ENCODE measurements around the gene GTF2F1. TPM values are rescaled to one million over a fixed set of nuclear protein-coding genes. Genes with fewer than 3 reads are reported as not detected.

GTF2F1 gene
- total and polyA plus RNA-seq, 8 donors, result 9.8 to 62.8 (median 31.1) TPM

- intact Hi-C loops (cut with DNase I; ENCODE audit: low total_unique reads), result no loop called here
- no peak for DNase-seq
- WGBS, 5 donors, result 7 to 18% (median 7%) methylated on average over 11 to 30 of the region's 30 CpGs
Measured at GRCh38 chr19:6392221-6393073, 517 bp downstream of the GTF2F1 start.

DNA sequence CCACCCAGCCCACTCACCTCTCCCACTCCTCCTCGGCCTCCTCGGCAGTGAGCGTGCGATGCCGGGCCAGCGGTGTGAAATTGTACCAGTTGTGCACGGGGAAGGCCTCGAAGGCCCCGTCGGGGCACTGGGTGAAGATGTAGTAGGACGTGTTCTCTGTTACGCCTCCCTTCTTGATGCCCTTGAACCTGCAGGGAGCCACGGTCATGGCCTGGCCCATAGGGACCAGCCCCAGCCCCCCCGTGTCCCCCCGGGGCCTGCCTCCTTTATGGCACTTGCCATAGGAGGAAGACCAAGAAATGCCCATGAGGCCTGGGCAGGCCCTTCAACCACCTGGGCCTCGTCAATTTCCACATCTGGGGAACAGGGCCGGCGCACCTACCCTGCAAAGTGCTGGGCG is 5.6 kb downstream of the GTF2F1 start:
- WGBS, 5 donors, result 94 to 97% (median 96%) methylated on average over 13 to 19 of the region's 19 CpGs
- peaks cover 48 to 95% (median 90%) of the 10 kb centered on the region in 4 donors for H3K36me3 ChIP-seq

More at GRCh38 chr19:6392221-6393073, 517 bp downstream of the GTF2F1 start:
- H3K27me3 ChIP-seq, result no peaks in the 10 kb centered on the region
- H3K4me3 ChIP-seq, result peak overlapping the region; percentile 75 to 89 (median 80)
- no peaks in the 10 kb centered on the region for H3K9me3 ChIP-seq
- H3K27ac ChIP-seq, result peak overlapping the region; percentile 81 to 96 (median 95)
- TF ChIP-seq POLR2A (IDR thresholded peaks at IDR 0.05), result no peak
- no peak for TF ChIP-seq POLR2AphosphoS5 (IDR thresholded peaks at IDR 0.05)
- TF ChIP-seq EP300 (IDR thresholded peaks at IDR 0.05), result no peak
- no peak for TF ChIP-seq CTCF (IDR thresholded peaks at IDR 0.05)
- H3K4me1 ChIP-seq, result peaks cover 5 to 30% (median 24%) of the 10 kb centered on the region in 4 donors
- peaks cover 15 to 44% (median 39%) of the 10 kb centered on the region in 4 donors for H3K36me3 ChIP-seq

DNA sequence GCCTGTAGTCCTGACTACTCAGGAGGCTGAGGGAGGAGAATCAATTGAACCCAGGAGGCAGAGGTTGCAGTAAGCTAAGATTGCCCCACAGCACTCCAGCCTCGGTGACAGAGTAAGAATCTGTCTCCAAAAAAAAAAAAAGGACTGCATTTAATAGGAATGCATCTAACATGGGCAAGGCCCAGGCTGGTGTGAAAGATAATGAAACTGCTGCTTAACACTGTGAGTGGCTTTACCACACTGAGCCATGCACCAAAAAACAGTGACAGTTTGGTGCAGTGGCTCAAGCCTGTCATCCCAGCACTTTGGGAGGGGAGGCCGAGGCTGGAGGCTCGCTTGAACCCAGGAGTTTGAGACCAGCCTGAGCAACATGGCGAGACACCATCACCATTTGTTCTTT is 8.6 kb downstream of the GTF2F1 start:
- TF ChIP-seq POLR2AphosphoS5 (IDR thresholded peaks at IDR 0.05) (no peak), POLR2A (IDR thresholded peaks at IDR 0.05) (no peak)
- WGBS, 5 donors, result 87 to 97% (median 94%) methylated on average over 4 of the region's 4 CpGs
- Histone ChIP-seq H3K4me1 (no peaks in the 10 kb centered on the region), H3K4me3 (no peak overlapping the region), H3K27me3 (no peaks in the 10 kb centered on the region), H3K27ac (no peak overlapping the region), H3K9me3 (no peaks in the 10 kb centered on the region), H3K36me3 (peaks cover 75 to 100% (median 100%) of the 10 kb centered on the region in 4 donors)
- DNase-seq, result no peak
- intact Hi-C loops (cut with DNase I; ENCODE audit: low total_unique reads), result no loop called here

More for the DNA sequence above, 5.6 kb downstream of the GTF2F1 start:
- no peaks in the 10 kb centered on the region for H3K27me3 ChIP-seq
- no peaks in the 10 kb centered on the region for H3K9me3 ChIP-seq
- no peak overlapping the region for H3K27ac ChIP-seq
- peaks cover 4 to 18% (median 13%) of the 10 kb centered on the region in 4 donors for H3K4me1 ChIP-seq
- no peak for TF ChIP-seq POLR2AphosphoS5 (IDR thresholded peaks at IDR 0.05)
- TF ChIP-seq POLR2A (IDR thresholded peaks at IDR 0.05), result no peak
- TF ChIP-seq CTCF (IDR thresholded peaks at IDR 0.05), result no peak
- TF ChIP-seq EP300 (IDR thresholded peaks at IDR 0.05), result no peak
- DNase-seq, result no peak
- H3K4me3 ChIP-seq, result no peak overlapping the region
- intact Hi-C loops (cut with DNase I; ENCODE audit: low total_unique reads), result no loop called here

GRCh38 chr19:6383188-6383587 is 9.8 kb downstream of the GTF2F1 start:
- no peak for TF ChIP-seq CTCF (IDR thresholded peaks at IDR 0.05)
- TF ChIP-seq POLR2AphosphoS5 (IDR thresholded peaks at IDR 0.05), result no peak

More at GRCh38 chr19:6383188-6383587, 9.8 kb downstream of the GTF2F1 start:
- Histone ChIP-seq H3K4me1 (peaks cover 0 to 4% (median under 1%) of the 10 kb centered on the region in 4 donors), H3K9me3 (no peaks in the 10 kb centered on the region), H3K27me3 (no peaks in the 10 kb centered on the region), H3K27ac (no peak overlapping the region), H3K36me3 (peaks cover 65 to 100% (median 100%) of the 10 kb centered on the region in 4 donors), H3K4me3 (no peak overlapping the region)
- DNase-seq, result no peak
- 93 to 98% (median 95%) methylated on average over 19 of the region's 19 CpGs for WGBS, 5 donors
- intact Hi-C loops (cut with DNase I; ENCODE audit: low total_unique reads), result no loop called here
